Measurements from ENCODE around the gene TFAP2E.

TFAP2E gene

GRCh38 chr1:35644204-35644603 is 71.1 kb downstream of the TFAP2E start:
- no peak for DNase-seq (ENCODE audit: low read depth)

All from stimulated activated CD8-positive, alpha-beta memory T cell treated with anti-CD3 and anti-CD28 coated beads, Interleukin-15, amount 100 ng/mL, for 1 hour (primary cell).